Kidney (tissue), 14 donors: ENCODE results near the gene SMIM14. TPM values are rescaled to one million over a fixed set of nuclear protein-coding genes. Genes with fewer than 3 reads are reported as not detected.

Experiments
- DNase-seq, 5 donors: peaks; one replicate each; pipeline ENCODE4 v3.0.0-alpha.2; 2013 to 2020
- FAIRE-seq: peaks from 2 replicates; lab custom pipeline; 2012; peaks lifted over from hg19 to GRCh38; lab: Jason Lieb, UNC
- H3K27ac ChIP-seq, 2 donors: one replicate each; pipeline ENCODE4 v1.7.0; 2013; ENCODE audit warnings: low read depth in 2 of 2, low read length in 2 of 2, inconsistent platforms in 1 of 2
- H3K27me3 ChIP-seq: one replicate; pipeline ENCODE4 v1.7.1; 2013; ENCODE audit warnings: low read length, inconsistent platforms; ENCODE audit not compliant: control insufficient read depth, insufficient read depth
- H3K36me3 ChIP-seq, 3 donors: one replicate each; pipeline versions ENCODE4 v1.7.0 to v1.7.1; 2013; ENCODE audit warnings: low read length in 3 of 3, control low read depth in 1 of 3, inconsistent platforms in 1 of 3; ENCODE audit not compliant: insufficient read depth in 3 of 3, control insufficient read depth in 2 of 3
- H3K4me1 ChIP-seq, 3 donors: one replicate each; pipeline versions ENCODE4 v1.7.0 to v1.7.1; 2013; ENCODE audit warnings: low read length in 3 of 3, inconsistent platforms in 1 of 3, low read depth in 1 of 3; ENCODE audit not compliant: control insufficient read depth in 2 of 3, insufficient read depth in 2 of 3
- H3K4me3 ChIP-seq, 3 donors: one replicate each; pipeline versions ENCODE4 v1.7.0 to v1.8.1; 2013; ENCODE audit warnings: low read length in 3 of 3, control low read depth in 1 of 3, inconsistent platforms in 1 of 3
- H3K9ac ChIP-seq, 3 donors: one replicate each; pipeline versions ENCODE4 v1.7.0 to v1.7.1; 2013; ENCODE audit warnings: low read length in 3 of 3, control low read depth in 1 of 3, inconsistent platforms in 1 of 3
- H3K9me3 ChIP-seq, 3 donors: one replicate each; pipeline versions ENCODE4 v1.7.0 to v1.7.1; 2013; ENCODE audit warnings: low read length in 3 of 3, control low read depth in 1 of 3, inconsistent platforms in 1 of 3; ENCODE audit not compliant: control insufficient read depth in 2 of 3, insufficient read depth in 1 of 3
- CTCF ChIP-seq: IDR thresholded peaks from 3 replicates; pipeline ENCODE4 v1.5.1; 2012; ENCODE audit warnings: mild to moderate bottlenecking, moderate library complexity, borderline replicate concordance; ENCODE audit not compliant: insufficient read depth; ENCODE audit errors: extremely low read depth
- intact Hi-C: fragments of 100-400 bp; cut with DNase I; formaldehyde crosslinking; loops from one replicate; pipeline ENCODE4 v1.11.1; 2022
- polyA plus RNA-seq: library from polyadenylated mRNA; stranded (reverse); fragments of 350-450 nt; fragmentation: Illumina TruSeq; extraction: RNeasy Lipid Tissue Mini Kit (QIAGEN cat#74804); gene quantifications from one replicate; pipeline ENCODE4 v1.2.3, GENCODE V29; 2014; ENCODE audit warnings: low read depth, low replicate concordance; ENCODE audit not compliant: insufficient read depth
- total RNA-seq: library from RNA; stranded (reverse); fragmentation: NEBNext Ultra II Directional; extraction: Animal tissue kit (Norgen Biotek cat#: 25700); gene quantifications from one replicate; pipeline ENCODE4 v1.2.1, GENCODE V29; 2021
- donor health status: control.
- donor health status: control.
- donor health status: control.
- donor health status: control.
- donor health status: control.
- donor health status: DM: yes; HTN: yes; CAD: no.
- donor health status: Normal renal cell carcinoma (clear cell type).

SMIM14 gene
- total and polyA plus RNA-seq, 2 donors from 2014 or later: 26.3 to 64.2 TPM

GRCh38 chr4:39627413-39627812 lies 11.3 kb downstream of the SMIM14 start:
- Histone ChIP-seq H3K27ac (no peak overlapping the region), H3K9ac (no peak overlapping the region), H3K4me3 (no peak overlapping the region), H3K4me1 (peaks cover 0 to 2% (median 0%) of the 10 kb centered on the region in 3 donors), H3K36me3 (no peaks in the 10 kb centered on the region), H3K27me3 (no peaks in the 10 kb centered on the region), H3K9me3 (no peaks in the 10 kb centered on the region)
- intact Hi-C loops: no loop called here
- no peak for FAIRE-seq
- no peak for TF ChIP-seq CTCF
- no peak for DNase-seq

GRCh38 chr4:39626913-39627312 lies 11.8 kb downstream of the SMIM14 start:
- no peak for TF ChIP-seq CTCF
- FAIRE-seq: no peak
- intact Hi-C loops: no loop called here

GRCh38 chr4:39626261-39626660 lies 12.4 kb downstream of the SMIM14 start:
- intact Hi-C loops: no loop called here
- no peak for FAIRE-seq

More at GRCh38 chr4:39626913-39627312, 11.8 kb downstream of the SMIM14 start:
- Histone ChIP-seq H3K27ac (no peak overlapping the region), H3K9ac (no peak overlapping the region), H3K4me3 (no peak overlapping the region), H3K9me3 (no peaks in the 10 kb centered on the region), H3K27me3 (no peaks in the 10 kb centered on the region), H3K36me3 (no peaks in the 10 kb centered on the region), H3K4me1 (peaks cover 0 to 2% (median 0%) of the 10 kb centered on the region in 3 donors)
- DNase-seq: no peak

More at GRCh38 chr4:39626261-39626660, 12.4 kb downstream of the SMIM14 start:
- no peak for DNase-seq
- Histone ChIP-seq H3K27me3 (no peaks in the 10 kb centered on the region), H3K27ac (no peak overlapping the region), H3K9me3 (no peaks in the 10 kb centered on the region), H3K9ac (no peak overlapping the region), H3K4me1 (peaks cover 0 to 2% (median 0%) of the 10 kb centered on the region in 3 donors), H3K4me3 (no peak overlapping the region), H3K36me3 (no peaks in the 10 kb centered on the region)
- no peak for TF ChIP-seq CTCF
